Measurements from ENCODE around the gene SLC9A8.

DNA sequence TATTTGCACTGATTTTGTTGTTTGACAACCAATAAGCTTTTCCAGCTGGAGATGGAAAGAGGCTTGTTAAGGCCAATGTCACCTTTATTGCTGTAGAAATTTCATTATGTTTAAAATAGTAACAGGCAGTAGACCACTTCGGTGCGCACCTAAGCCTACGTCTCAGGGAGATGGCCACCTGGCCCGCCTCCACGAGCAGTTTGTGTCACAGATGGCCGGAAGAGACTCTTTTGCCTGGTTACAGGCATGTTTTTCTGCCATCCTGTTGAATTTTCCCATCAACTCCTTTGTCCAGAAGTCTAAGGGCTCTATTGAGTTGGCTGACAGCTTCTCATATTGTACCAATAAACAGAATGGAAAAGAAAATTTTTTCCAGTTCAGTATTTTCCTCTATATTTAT lies 51.0 kb downstream of the SLC9A8 start:
- TF ChIP-seq IFI16 (CRISPR knock-in tag; IDR thresholded peaks at IDR 0.05) (no peak), U2AF2 (optimal IDR thresholded peaks at IDR 0.05; ENCODE audit: low read depth, low read length) (no peak), MYC (IDR thresholded peaks at IDR 0.05; ENCODE audit: low read depth, low read length) (no peak), MYC (CRISPR knock-in tag; IDR thresholded peaks at IDR 0.05; ENCODE audit: borderline replicate concordance, low read depth) (no peak), TCF7L2 (IDR thresholded peaks at IDR 0.05; ENCODE audit: low read depth, low read length) (no peak), MYNN (IDR thresholded peaks at IDR 0.05) (no peak), MYNN (CRISPR knock-in tag; IDR thresholded peaks at IDR 0.05) (no peak), E2F3 (CRISPR knock-in tag; IDR thresholded peaks at IDR 0.05) (no peak)
- TF ChIP-seq, protein P1, sequence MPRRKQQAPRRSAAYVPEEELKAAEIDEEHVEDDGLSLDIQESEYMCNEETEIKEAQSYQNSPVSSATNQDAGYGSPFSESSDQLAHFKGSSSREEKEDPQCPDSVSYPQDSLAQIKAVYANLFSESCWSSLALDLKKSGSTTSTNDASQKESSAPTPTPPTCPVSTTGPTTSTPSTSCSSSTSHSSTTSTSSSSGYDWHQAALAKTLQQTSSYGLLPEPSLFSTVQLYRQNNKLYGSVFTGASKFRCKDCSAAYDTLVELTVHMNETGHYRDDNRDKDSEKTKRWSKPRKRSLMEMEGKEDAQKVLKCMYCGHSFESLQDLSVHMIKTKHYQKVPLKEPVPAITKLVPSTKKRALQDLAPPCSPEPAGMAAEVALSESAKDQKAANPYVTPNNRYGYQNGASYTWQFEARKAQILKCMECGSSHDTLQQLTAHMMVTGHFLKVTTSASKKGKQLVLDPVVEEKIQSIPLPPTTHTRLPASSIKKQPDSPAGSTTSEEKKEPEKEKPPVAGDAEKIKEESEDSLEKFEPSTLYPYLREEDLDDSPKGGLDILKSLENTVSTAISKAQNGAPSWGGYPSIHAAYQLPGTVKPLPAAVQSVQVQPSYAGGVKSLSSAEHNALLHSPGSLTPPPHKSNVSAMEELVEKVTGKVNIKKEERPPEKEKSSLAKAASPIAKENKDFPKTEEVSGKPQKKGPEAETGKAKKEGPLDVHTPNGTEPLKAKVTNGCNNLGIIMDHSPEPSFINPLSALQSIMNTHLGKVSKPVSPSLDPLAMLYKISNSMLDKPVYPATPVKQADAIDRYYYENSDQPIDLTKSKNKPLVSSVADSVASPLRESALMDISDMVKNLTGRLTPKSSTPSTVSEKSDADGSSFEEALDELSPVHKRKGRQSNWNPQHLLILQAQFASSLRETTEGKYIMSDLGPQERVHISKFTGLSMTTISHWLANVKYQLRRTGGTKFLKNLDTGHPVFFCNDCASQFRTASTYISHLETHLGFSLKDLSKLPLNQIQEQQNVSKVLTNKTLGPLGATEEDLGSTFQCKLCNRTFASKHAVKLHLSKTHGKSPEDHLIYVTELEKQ (CRISPR knock-in tag; IDR thresholded peaks at IDR 0.05), result no peak

All from K562 (cell line).